OCI-LY1 (cell line): ENCODE results near the gene SLC25A42.

Source experiments
- H2AFZ ChIP-seq: fragments of 200-600 bp; sonication (generic), shearing (Covaris generic); 2 replicates; pipeline ENCODE4 v1.6.0; 2014; ENCODE audit warnings: antibody characterized with exemption, mild to moderate bottlenecking, low read length
- H3F3A ChIP-seq: fragments of 200-600 bp; sonication (generic), shearing (Covaris generic); 2 replicates; pipeline ENCODE4 v1.6.0; 2014; ENCODE audit warnings: mild to moderate bottlenecking, antibody characterized with exemption, low read length, moderate library complexity; ENCODE audit not compliant: insufficient read depth
- H3K27ac ChIP-seq: fragments of 200-600 bp; sonication (generic); 2 replicates; pipeline ENCODE4 v1.5.1; 2014; ENCODE audit warnings: low read length, mixed run types, mild to moderate bottlenecking, low read depth; ENCODE audit not compliant: poor library complexity, severe bottlenecking
- H3K27me3 ChIP-seq: fragments of 200-600 bp; sonication (generic); 2 replicates; pipeline ENCODE4 v1.6.0; 2014; ENCODE audit warnings: antibody characterized with exemption, mild to moderate bottlenecking, low read length, moderate library complexity; ENCODE audit not compliant: insufficient read depth
- H3K36me3 ChIP-seq: fragments of 200-600 bp; sonication (generic); 2 replicates; pipeline ENCODE4 v1.6.1; 2014; ENCODE audit warnings: mild to moderate bottlenecking, antibody characterized with exemption, low read length, moderate library complexity, mixed read lengths; ENCODE audit not compliant: insufficient read depth
- H3K4me1 ChIP-seq: fragments of 200-600 bp; sonication (generic); 2 replicates; pipeline ENCODE4 v1.5.1; 2014; ENCODE audit warnings: mild to moderate bottlenecking, low read length, moderate library complexity; ENCODE audit not compliant: insufficient read depth, severe bottlenecking
- H3K4me2 ChIP-seq: fragments of 200-600 bp; sonication (generic), shearing (Covaris generic); 2 replicates; pipeline ENCODE4 v1.6.1; 2014; ENCODE audit warnings: low read length
- H3K4me3 ChIP-seq: fragments of 200-600 bp; sonication (generic); 2 replicates; pipeline ENCODE4 v1.5.1; 2014; ENCODE audit warnings: low read length, low read depth, mild to moderate bottlenecking, mixed read lengths; ENCODE audit not compliant: poor library complexity, severe bottlenecking
- H3K79me2 ChIP-seq: fragments of 200-600 bp; shearing (Covaris generic); 2 replicates; pipeline ENCODE4 v1.6.1; 2016; ENCODE audit warnings: mixed run types, low read length, mixed read lengths; ENCODE audit not compliant: insufficient read depth
- H3K9ac ChIP-seq: fragments of 200-600 bp; sonication (generic), shearing (Covaris generic); 2 replicates; pipeline ENCODE4 v1.6.1; 2014; ENCODE audit warnings: mild to moderate bottlenecking, low read length, mixed read lengths
- H3K9me2 ChIP-seq: fragments of 200-600 bp; sonication (generic), shearing (Covaris generic); 2 replicates; pipeline ENCODE4 v1.6.1; 2014; ENCODE audit warnings: low read depth, mild to moderate bottlenecking, low read length, mixed read lengths
- H3K9me3 ChIP-seq: fragments of 200-600 bp; shearing (Covaris generic); 2 replicates; pipeline ENCODE4 v1.6.1; 2014; ENCODE audit warnings: low read length, mixed read lengths
- H4K20me1 ChIP-seq: fragments of 200-600 bp; sonication (generic), shearing (Covaris generic); 2 replicates; pipeline ENCODE4 v1.6.0; 2016; ENCODE audit warnings: mild to moderate bottlenecking, low read length; ENCODE audit not compliant: insufficient read depth
- EZH2 ChIP-seq: fragments of 200-600 bp; sonication (generic), shearing (Covaris generic); IDR thresholded peaks from 2 replicates; pipeline ENCODE4 v1.8.0; 2017; ENCODE audit warnings: borderline replicate concordance, mixed run types, mild to moderate bottlenecking, antibody characterized with exemption, low read length, moderate library complexity, mixed read lengths
- TF ChIP-seq, protein P1 (sequence below): fragments of 200-600 bp; sonication (generic), shearing (Covaris generic); IDR thresholded peaks from 2 replicates; pipeline ENCODE4 v1.5.1; 2017; ENCODE audit warnings: mild to moderate bottlenecking, antibody characterized with exemption, low read length, moderate library complexity, mixed read lengths

The SLC25A42 gene

DNA sequence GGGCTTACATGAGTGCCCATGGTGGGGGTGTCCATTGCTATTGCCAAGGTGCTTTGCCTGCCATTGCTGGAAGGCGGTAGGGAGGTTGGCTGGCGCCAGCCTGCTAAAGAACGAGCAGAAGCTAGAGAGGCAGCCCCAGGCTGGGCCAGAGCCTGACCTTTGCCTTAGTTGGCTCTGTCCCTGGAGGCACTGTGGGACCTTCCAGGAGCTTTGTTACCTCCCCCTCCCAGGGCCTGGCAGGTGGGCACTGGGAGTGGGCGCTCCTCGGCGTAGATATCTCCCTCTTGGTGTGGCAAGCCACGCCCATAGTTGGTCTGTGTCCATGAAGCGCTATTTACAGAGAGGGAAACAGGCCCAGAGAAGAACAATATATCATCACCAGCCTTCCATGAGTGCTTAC is 2.3 kb upstream of the SLC25A42 start:
- TF ChIP-seq EZH2 = no peak
- TF ChIP-seq, protein P1, sequence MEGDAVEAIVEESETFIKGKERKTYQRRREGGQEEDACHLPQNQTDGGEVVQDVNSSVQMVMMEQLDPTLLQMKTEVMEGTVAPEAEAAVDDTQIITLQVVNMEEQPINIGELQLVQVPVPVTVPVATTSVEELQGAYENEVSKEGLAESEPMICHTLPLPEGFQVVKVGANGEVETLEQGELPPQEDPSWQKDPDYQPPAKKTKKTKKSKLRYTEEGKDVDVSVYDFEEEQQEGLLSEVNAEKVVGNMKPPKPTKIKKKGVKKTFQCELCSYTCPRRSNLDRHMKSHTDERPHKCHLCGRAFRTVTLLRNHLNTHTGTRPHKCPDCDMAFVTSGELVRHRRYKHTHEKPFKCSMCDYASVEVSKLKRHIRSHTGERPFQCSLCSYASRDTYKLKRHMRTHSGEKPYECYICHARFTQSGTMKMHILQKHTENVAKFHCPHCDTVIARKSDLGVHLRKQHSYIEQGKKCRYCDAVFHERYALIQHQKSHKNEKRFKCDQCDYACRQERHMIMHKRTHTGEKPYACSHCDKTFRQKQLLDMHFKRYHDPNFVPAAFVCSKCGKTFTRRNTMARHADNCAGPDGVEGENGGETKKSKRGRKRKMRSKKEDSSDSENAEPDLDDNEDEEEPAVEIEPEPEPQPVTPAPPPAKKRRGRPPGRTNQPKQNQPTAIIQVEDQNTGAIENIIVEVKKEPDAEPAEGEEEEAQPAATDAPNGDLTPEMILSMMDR = no peak

DNA sequence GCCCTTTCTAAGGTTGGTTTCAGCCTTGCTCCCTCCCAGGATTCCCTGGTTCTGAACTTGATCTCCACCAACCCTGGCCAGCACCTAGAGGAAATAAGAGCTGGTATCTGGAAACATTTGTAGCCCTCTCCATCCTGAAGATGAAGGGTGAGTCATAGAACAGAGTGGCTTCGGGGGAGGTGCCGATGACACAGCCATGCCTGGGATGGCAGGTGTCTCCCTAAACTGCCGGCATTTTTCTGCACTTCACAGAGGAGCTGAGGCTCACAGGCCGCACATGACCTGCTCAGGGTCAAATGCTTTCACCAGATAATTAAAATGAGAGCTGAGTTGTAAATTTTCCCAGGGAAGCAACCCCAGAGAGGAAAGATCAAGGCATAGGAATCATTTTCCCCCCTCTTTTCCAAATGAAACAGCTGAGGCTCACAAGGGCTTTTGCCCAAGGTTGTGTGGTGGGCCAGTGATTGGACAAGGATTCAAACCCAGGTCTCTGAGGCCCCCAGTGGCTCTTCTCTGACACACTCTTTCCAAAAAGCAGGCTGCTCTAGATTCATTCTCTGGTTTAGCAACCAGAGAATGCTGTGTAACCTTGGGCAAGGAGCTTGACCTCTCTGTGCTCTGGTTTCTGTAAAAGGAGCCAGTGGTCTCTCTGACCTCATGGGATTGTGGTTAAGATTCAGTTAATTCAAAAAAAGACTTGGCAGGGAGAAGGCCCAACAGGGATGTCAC is 1.2 kb upstream of the SLC25A42 start:
- Histone ChIP-seq H3K27me3 (no peaks in the 10 kb centered on the region), H3K4me2 (peak overlapping the region; percentile 72), H3K9me2 (no peaks in the 10 kb centered on the region), H3K36me3 (peaks cover 19% of the 10 kb centered on the region; the same call in 1 of the 2 replicates), H3K9ac (peak overlapping the region; percentile 63), H3K79me2 (no peaks in the 10 kb centered on the region), H4K20me1 (no peaks in the 10 kb centered on the region), H3K4me1 (peaks cover 29% of the 10 kb centered on the region), H3K9me3 (no peaks in the 10 kb centered on the region), H3K27ac (peak overlapping the region; percentile 46), H3K4me3 (peak overlapping the region; percentile 68), H2AFZ (no peak overlapping the region), H3F3A (no peaks in the 10 kb centered on the region)
- TF ChIP-seq EZH2 = no peak
- TF ChIP-seq, protein P1 = no peak

More for the DNA sequence above, 2.3 kb upstream of the SLC25A42 start:
- Histone ChIP-seq H3F3A (no peaks in the 10 kb centered on the region), H3K27me3 (no peaks in the 10 kb centered on the region), H3K9ac (no peak overlapping the region), H3K9me2 (no peaks in the 10 kb centered on the region), H3K27ac (no peak overlapping the region), H3K36me3 (peaks cover 30% of the 10 kb centered on the region), H3K4me1 (peaks cover 20% of the 10 kb centered on the region), H3K4me2 (no peak overlapping the region), H4K20me1 (no peaks in the 10 kb centered on the region), H3K9me3 (no peaks in the 10 kb centered on the region), H2AFZ (no peak overlapping the region), H3K79me2 (no peaks in the 10 kb centered on the region), H3K4me3 (no peak overlapping the region)

DNA sequence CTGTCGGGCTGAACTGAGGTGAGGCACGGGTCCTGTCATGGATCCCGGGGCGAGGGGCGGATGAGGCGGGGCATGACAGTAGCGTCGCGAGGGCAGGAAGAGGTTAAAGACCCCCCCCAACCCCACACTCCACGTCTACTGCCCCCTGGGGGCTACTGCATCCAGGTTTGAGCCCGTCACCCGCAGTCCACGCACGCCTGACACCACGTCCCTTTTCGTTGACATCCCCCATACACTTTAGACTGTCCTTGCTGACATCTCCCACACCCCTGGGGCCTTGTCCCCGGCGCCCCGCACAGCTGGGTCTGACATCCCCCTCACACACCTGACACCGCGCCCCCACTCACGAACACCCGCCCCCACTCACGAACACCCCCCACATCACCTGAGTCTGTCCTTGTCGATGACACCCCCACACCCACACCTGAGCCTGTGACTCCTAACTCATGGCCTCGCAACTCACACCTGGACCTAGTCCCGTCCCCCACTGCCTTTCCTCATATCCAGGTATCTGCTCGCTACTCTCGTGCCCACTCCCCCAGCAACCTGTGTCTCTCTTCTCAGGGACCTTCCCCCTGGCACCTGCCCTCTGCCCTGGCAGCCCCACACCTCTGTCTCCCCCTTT is 416 bp downstream of the SLC25A42 start:
- H3K27me3 ChIP-seq = no peaks in the 10 kb centered on the region
- H3F3A ChIP-seq = no peaks in the 10 kb centered on the region
- peaks cover 4% of the 10 kb centered on the region; the same call in 1 of the 2 replicates for H3K36me3 ChIP-seq
- no peaks in the 10 kb centered on the region for H4K20me1 ChIP-seq
- H3K9ac ChIP-seq = peak overlapping the region; percentile 65
- no peaks in the 10 kb centered on the region for H3K79me2 ChIP-seq
- peaks cover 32% of the 10 kb centered on the region for H3K4me1 ChIP-seq
- peak overlapping the region; percentile 84 for H3K4me2 ChIP-seq
- no peaks in the 10 kb centered on the region for H3K9me2 ChIP-seq
- peak overlapping the region; percentile 38 for H3K27ac ChIP-seq
- H3K4me3 ChIP-seq = peak overlapping the region; percentile 68
- H3K9me3 ChIP-seq = no peaks in the 10 kb centered on the region
- no peak overlapping the region for H2AFZ ChIP-seq
- no peak for TF ChIP-seq EZH2
- TF ChIP-seq, protein P1 = peak; percentile 45
